Left cardiac atrium (tissue), 4 donors: Measurements from ENCODE around the gene HSPA1A. TPM values are rescaled to one million over a fixed set of nuclear protein-coding genes. Genes with fewer than 3 reads are reported as not detected.
A peak's percentile ranks its signal among the peaks of the same experiment; 100 is the strongest.
"Not testable (repeated sequence)": the region's sequence is repeated elsewhere in the genome, so short reads cannot be mapped to it uniquely, and the experiment has no call there.

ENCODE experiments used
- ATAC-seq, 2 donors: fragments of 200-7000 bp; cut with Tn5 transposase; one replicate each; pipeline ENCODE4 v1.9.1; 2020; ENCODE audit warnings: mild to moderate bottlenecking in 2 of 2, moderate library complexity in 2 of 2
- DNase-seq: peaks from one replicate; pipeline ENCODE4 v3.0.0-alpha.2; 2020
- intact Hi-C, 2 donors: fragments of 100-400 bp; cut with DNase I; formaldehyde crosslinking; loops; one replicate each; pipeline versions ENCODE4 v1.14.1 to v1.15.1; 2022 to 2023
- total RNA-seq, 2 donors: library from RNA; stranded (reverse); fragmentation: NEBNext Ultra II Directional; extraction: Animal tissue kit (Norgen Biotek cat#: 25700); gene quantifications; one replicate each; pipeline ENCODE4 v1.2.1, GENCODE V29; 2021
- donor health status: DM: no; HTN: yes; CAD: no.
- donor health status: DM: no; HTN: yes; CAD: no; lungs with severe emphysema.
- donor health status: DM: yes; HTN: yes; CAD: no.
- donor health status: Dilated cardiomyopathy.

Gene HSPA1A
- total RNA-seq, 2 donors from 2014 or later: 197 to 288 TPM

DNA sequence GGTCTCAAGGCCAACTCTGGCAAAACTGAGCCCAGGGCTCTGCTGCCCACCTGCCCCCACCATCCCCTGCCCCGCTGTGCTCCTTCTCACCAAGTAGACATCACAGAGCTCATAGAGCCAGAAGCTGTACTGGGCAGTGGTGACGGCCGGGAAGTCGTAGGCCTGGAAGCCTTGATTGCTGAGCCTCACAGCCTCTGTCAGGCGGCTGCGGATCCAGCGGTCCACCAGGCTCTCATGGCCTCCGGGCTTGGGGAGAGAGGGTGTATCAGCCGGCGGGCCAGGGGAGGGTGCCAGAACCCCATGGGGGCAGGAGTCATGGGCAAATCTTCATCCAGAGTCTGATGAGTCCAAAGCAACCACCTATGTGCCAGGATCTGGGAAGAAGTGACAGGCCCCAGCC lies 35.4 kb upstream of the HSPA1A start:
- intact Hi-C loops: loop anchor here in 1 of 2 donors (5.0 kb wide), 1 partner anchor 52 kb away; no protein-coding TSS in a partner anchor
- ATAC-seq (no peak), DNase-seq (no peak)

DNA sequence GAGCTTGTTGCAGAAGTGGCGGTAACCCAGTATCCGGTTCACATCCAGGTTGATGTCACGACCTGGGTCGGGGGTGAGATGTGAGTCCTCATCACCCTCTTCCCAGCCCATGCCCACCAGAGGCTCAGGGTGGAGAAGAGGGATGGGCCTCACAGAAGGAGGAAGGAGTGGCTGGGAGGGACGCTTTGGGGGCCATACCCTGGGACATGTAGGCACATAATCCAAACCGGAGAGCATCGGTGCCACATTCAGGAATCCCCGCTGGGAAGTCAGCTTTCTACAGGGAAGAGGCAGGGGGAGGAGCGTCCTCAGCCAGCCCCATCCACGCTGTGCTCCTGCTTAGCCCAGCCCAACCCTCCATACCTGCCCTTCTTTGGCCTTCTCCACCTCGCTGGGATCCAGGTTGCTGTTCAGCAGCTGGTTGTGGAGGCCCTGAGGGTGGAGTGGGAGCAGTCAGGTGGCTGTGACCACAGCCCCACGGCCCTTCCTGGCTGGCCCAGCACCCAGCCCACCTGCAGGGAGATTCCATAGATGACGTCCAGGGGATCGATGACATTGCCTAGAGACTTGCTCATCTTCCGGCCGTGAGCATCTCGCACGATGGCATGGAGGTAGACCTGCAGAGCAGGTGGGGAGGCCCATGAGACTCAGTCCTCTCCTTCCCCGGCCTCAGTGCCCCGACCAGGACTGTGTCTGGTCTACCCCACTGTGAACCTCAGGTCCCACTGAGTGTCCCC lies 34.7 kb upstream of the HSPA1A start:
- ATAC-seq (no peak), DNase-seq (no peak)
- intact Hi-C loops: no loop called here

DNA sequence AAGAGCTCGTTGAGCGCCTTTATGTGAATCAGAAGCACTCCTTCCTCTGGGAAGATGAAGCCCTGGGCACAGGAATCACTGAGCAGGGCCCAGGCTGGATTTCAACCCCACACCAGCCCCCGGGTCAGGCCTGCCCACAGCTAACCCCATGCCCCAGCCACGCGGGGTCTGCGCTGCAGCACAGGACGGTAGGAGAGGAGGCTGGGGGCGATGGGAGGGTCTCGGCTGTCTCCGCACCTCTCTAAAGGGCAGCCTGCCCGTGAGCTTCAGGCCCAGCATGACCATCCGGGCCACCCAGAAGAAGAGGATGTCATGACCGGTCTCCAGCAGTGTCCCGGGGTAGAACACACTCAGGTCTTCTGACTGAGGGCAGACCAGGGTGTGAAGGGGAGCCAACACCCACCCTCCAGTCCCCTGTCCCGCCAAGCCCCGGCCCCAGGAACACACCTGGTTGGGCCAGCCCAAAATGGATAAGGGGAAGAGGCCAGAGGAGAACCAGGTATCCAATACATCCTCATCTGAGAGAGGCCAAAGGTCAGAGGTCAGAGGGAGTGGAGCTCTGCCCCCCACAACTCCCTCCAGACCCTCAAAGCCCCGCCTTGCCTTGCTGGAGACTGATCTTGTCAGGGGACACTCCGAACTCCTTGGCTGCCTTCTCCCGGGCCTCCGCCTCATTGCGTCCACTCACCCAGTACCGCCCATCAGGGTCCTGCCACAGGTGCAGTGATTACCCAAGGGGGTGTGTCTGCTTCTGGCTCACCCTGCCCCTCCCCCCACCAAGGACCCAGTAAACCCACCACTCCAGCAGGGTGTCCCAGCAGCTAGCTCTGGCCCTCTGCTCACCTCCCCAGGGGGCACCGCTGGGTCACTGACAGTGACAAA lies 33.9 kb upstream of the HSPA1A start:
- ATAC-seq: no peak
- DNase-seq: no peak
- intact Hi-C loops: no loop called here

DNA sequence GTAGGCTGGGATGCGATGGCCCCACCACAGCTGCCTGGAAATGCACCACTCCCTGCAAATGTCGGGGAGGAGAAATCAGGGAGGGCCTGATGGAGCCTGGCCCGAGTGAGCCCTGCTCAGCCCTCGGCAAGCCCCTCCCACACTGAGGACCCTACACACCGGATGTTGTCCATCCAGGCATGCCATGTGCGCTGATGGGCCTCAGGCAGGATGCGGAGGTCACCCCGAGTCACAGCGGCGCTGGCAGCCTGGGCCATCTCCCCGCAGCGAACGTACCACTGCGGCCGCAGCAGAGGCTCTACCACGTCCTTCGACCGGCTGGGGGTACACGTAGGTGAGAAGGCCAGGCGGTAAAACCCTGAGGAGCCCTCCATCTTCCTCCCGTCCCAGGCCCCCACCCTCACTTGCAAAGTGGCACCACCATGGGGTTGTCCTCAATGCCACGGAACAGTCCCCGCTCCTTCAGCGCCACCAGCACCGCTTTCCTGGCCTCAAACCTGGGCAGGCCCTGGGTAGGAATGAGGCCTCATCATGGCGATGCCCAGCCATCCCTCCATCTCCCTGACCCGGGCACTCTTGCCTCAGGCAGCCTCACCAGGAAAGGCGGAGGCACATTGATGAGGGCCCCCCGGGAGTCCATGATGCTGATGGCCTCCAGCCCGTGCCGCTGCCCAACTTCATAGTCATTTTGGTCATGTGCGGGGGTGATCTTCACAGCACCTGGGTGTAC lies 33.1 kb upstream of the HSPA1A start:
- DNase-seq: no peak
- intact Hi-C loops: no loop called here
- ATAC-seq: no peak

DNA sequence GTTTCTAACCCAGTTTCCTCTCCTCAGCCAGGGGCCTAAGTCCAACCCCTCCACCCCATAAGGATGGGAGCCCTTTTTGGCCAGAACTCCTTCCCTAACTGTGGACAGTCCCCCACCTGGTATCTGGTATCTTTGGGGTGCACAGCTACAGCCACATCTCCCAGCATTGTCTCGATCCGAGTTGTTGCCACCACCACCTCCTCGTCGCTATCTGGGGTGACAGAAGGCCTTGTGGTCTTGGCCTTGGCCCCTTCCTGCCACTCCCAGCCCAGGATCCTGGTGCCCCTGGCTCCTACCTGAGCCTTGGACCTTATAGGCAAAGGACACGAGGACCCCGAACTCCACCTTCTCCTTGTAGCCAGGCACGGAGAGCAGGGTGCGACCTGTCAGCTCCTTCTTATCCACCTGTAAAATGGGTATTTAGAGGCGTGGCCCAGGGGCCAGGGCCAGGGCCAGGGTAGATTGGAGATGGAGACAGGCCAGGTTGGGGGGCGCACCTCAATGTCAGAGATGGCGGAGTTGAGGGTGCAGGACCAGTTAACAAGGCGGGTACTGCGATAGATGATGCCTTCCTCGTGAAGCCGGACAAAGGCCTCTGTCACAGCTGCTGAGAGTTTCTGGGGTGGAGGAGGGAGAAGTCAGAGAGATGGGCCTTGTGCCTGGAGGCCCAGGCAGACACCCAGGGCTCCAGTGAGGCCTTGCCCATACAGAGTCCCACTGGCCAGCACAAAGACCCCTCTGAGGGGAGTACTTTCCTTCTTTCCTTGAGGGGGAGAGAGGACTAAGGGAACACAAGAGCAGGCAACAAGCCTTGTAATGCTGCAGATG lies 31.0 kb upstream of the HSPA1A start:
- no peak for DNase-seq
- intact Hi-C loops: no loop called here

DNA sequence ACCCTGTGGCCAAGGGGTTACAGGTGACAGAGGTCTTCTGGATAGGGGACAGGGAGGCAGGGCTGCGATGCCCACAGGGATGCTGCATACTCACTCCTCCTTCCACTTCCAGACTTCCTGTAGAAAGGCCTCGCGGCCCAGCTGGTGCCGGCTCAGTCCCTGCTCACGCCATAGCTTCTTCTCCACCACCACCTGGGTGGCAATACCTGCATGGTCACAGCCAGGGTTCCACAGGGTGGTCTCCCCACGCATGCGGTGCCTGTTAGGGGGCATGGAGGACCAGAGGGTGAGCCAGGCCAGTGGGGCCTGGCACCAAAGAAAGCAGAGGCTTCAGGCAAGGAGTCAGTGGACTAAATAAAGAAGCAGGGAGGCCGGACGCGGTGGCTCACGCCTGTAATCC lies 29.9 kb upstream of the HSPA1A start:
- intact Hi-C loops: no loop called here
- ATAC-seq (no peak), DNase-seq (no peak)

More for the DNA sequence above, 31.0 kb upstream of the HSPA1A start:
- ATAC-seq: no peak

DNA sequence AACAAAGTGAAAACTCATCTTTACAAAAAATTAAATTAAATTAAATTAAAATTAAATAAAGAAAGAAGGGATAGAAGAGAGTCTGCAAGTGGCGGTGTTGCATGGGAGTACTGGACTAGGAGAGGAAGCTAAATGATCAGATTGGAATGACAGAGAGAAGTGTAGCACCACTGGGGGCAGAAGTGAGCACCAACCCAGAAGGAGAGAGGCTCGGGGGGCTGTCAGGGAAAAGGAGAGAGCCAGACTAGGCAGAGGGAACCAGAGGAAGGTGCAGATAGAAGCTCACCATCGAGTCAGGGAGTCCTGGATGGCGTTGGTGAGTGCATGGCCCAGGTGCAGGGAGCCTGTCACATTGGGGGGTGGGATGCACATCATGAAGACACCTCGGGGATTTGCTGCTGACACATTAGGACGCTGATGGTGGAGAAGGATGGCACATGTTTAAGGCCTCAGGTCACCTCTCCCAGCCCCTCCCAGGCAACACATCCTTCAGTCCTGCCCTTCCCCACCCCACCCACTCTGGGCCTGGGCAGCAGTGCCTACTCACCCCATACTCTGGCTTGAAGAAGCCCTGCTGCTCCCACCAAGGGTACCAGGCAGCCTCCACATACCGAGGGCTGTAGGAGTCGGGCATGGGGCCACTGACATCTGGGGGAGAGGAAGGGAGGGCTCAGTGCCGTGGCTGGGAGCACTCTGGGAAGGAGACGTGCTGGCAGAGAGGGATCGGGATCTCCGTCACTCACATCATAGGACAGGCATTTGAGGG lies 23.8 kb upstream of the HSPA1A start:
- no peak for DNase-seq
- ATAC-seq: no peak
- intact Hi-C loops: loop anchor here in 1 of 2 donors (10.0 kb wide), 1 partner anchor 57 kb away; the partner anchor contains the start of gene CLIC1

DNA sequence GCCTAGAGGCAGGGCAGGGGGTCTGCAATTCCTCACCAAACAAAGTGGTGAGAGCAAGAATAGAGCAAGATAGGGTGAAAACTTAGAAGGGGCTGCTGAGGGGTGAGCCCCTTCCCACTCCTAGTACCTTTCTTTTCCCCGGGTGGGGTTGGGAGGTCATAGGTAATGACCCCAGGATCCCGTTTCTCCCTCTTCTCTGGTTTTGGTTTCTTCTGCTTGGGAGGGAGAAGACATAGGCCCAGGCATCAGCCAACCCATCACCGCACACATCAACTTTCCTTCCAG lies 23.3 kb upstream of the HSPA1A start:
- DNase-seq: no peak

DNA sequence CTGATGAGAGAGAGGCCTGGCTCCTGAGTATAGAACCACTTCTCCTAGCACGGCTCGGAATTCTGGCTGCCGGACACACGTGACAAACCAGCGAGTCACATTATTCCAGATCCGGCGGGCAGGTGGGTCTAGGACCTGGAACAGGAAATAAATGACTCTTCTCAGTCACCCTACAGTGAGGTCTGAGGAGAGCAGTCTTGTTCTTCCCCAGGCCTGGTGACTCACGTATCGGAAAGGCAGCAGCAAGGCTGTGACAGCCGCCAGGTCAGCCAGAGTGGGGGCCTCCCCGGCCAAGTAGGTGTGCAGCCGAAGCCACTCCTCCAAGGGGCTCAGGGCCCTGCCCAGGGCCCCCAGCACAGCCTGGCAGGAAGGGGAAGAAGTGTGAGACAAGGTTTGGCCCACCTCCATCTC lies 22.6 kb upstream of the HSPA1A start:
- DNase-seq (no peak), ATAC-seq (no peak)
- intact Hi-C loops: loop anchor here in 1 of 2 donors (10.0 kb wide), 1 partner anchor 58 kb away; the partner anchor contains the start of gene CLIC1

More for the DNA sequence above, 23.3 kb upstream of the HSPA1A start:
- intact Hi-C loops: loop anchor here in 1 of 2 donors (10.0 kb wide), 1 partner anchor 57 kb away; the partner anchor contains the start of gene CLIC1
- ATAC-seq: no peak

DNA sequence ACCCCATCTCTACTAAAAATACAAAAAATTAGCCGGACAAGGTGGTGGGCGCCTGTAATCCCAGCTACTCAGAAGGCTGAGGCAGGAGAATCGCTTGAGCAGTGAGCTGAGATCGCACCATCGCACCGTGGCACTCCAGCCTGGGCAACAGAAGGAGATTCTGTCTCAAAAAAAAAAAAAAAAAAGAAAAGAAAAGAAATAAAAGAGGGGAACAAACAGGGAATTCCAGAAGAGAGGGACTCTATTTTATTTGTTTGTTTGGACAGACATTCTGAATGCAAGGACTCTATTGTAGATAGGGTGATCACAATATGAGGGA lies 21.5 kb upstream of the HSPA1A start:
- not testable (repeated sequence) for DNase-seq, ATAC-seq
- intact Hi-C loops: loop anchor here in 1 of 2 donors (10.0 kb wide), 1 partner anchor 59 kb away; the partner anchor contains the start of gene CLIC1

DNA sequence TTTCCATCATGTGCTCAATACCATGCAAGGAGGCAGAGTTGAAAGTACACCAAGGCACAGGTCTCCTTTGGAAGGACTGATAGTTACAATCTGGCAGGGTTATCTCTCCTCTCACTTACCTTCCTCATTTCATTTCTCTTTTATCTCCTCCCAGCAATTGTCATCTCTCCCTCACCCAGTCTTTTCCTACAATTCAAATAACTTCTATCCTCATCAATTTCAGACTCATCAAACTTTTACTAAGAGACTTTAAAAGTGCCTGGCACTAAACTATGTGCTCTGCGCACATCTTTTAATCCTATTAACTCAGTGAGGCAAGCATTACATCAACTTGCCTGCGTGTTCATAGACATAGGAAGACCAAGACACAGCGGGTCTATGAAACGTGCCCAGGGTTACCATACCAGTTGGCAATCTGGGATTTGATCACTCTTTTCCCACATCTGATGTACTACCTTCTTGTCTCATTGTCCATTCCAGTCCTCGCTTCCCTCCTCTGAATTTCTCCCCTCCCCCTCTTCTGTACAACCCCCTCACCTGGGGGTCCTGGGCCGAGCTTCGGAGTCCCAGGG lies 21.0 kb upstream of the HSPA1A start:
- no peak for ATAC-seq
- intact Hi-C loops: loop anchor here in 1 of 2 donors (10.0 kb wide), 1 partner anchor 60 kb away; the partner anchor contains the start of gene CLIC1
- no peak for DNase-seq

DNA sequence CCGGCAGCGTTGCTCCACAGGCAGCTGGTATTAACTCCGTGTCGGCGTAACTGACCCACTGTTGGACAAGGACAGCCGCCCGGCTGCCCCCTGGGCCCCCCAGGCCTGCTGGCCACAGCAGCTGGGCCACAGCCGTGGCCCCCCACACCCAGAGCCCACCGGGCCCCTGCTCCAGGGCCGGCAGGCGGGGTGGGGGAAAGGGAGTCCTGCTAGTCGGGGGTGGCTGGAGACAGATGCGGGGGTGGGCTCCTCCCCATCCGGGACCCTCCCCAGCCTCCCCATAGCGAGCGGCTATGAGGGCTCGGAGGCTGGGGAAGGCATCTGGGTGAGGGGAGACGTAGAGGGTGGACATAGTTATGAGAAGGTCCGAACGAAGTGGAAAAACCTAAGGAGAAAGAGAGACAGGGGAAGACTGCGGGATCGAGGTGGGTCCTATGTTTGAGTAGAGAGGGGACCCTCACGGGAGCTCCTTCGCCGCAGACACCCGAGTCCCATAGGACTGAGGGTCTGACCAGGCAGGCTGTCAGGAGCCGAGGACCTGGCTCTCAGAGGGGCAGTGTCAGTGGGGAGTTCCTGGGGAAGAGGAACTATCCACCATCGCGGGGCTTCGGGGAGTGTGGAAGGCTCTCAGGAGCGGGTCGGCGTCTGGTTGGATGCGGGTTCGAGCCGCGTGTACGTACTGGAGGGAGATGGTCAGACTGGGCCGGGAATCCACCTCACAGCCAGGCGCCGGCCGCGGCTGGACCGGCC lies 20.3 kb upstream of the HSPA1A start:
- intact Hi-C loops: loop anchor here in 1 of 2 donors (10.0 kb wide), 1 partner anchor 60 kb away; the partner anchor contains the start of gene CLIC1
- DNase-seq (no peak), ATAC-seq (peak; percentile 20 to 44)

DNA sequence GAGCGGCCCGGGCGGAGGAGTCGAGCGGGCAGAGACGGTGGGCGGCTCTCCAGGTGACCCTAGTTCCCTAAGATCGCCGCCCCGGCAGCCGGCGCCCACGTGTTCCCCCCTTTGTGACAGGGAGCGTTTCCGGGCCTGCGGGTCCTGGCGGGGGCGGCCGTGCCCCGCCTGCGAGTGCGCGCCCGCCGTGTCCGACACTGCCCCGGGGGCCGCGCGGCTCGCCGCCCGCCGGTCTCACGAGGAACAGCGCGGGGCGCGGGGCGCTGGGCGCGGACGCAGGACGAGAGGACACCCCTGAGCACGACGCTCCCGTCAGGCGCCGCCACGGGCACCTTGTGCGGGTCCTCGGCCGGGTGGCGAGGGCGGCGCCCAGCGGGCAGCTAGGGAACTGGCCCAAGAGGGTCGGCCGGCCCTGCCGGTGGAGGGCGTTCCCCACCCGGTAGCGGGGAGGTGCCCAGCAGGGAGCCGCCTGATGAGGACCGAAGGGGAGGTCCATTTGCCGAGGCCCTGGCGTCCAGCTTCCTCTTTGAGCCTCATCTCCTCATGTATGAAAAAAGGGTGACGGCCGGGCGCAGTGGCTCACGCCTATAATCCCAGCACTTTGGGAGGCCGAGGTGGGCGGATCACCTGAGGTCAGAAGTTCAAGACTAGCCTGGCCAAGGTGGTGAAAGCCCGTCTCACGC lies 19.6 kb upstream of the HSPA1A start, which contains the start of gene VARS1:
TSS of gene VARS1 (minus strand) at position 137 of the 683 bp plus-strand sequence. CDS start 535 bp downstream, outside the sequence.
- ATAC-seq: peak; percentile 95 to 96

DNA sequence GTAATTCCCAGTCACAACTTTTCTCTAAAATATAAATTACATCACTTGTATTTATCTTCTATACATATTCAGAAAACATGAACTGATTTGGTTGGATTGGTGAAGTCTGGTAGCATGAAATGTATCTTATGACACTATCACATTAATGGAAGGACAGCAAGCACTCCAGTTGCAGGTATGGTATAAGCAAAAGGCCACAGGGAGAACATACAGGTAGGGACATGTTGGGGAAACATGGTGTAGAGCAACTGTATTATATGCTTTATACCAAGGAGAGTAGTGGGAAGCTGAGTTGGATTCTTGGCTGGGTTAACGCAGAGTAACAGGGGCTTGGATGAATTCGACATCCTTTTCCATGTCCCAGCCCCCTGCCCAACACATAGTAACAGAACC lies 18.4 kb upstream of the HSPA1A start:
- ATAC-seq: no peak
- intact Hi-C loops: loop anchor here in 1 of 2 donors (10.0 kb wide), 1 partner anchor 62 kb away; the partner anchor contains the start of gene CLIC1
- DNase-seq: no peak

More for the DNA sequence above, 19.6 kb upstream of the HSPA1A start, which contains the start of gene VARS1:
- intact Hi-C loops: loop anchor here in 1 of 2 donors (10.0 kb wide), 1 partner anchor 61 kb away; the partner anchor contains the start of gene CLIC1
- peak; percentile 94 for DNase-seq

DNA sequence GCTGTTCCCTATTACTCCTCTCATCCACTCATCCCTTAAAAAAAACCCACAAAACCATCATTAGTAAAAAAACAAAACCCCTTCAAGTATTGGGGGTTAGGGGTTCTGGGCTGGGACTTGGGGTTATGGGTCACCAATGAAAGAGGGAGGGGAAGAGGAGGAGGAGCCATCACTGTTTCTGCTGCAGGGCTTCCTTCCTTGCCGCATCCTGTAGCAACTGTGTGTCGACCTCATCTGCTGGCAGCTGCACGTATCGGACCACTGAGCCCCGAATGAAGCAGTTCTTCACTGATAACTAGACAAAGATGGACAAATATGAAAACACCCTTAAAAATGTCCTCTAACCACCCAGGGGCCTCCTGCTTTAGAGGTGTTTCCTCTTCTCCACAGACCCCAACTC lies 17.8 kb upstream of the HSPA1A start:
- intact Hi-C loops: loop anchor here in 1 of 2 donors (10.0 kb wide), 1 partner anchor 63 kb away; the partner anchor contains the start of gene CLIC1
- ATAC-seq: no peak

DNA sequence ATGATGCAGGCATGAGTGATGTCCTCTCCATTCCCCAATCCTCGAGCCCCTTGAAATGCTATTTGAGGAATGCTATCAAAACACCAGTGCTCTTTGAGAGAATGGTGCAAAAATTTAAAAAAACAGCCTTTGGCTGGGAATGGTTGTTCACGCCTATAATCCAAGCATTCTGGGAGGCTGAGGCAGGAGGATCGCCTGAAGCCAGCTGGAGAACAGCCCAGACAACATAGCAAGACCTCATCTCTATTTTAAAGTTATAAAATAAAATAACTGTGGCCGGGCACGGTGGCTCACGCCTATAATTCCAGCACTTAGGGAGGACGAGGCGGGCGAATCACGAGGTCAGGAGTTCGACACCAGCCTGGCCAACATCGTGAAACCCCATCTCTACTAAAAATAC lies 15.6 kb upstream of the HSPA1A start:
- intact Hi-C loops: loop anchor here in 1 of 2 donors (10.0 kb wide), 1 partner anchor 65 kb away; the partner anchor contains the start of gene CLIC1
- ATAC-seq: no peak
- DNase-seq: no peak

More for the DNA sequence above, 17.8 kb upstream of the HSPA1A start:
- DNase-seq: no peak
